Measurements from ENCODE around the gene IRX6.

DNA sequence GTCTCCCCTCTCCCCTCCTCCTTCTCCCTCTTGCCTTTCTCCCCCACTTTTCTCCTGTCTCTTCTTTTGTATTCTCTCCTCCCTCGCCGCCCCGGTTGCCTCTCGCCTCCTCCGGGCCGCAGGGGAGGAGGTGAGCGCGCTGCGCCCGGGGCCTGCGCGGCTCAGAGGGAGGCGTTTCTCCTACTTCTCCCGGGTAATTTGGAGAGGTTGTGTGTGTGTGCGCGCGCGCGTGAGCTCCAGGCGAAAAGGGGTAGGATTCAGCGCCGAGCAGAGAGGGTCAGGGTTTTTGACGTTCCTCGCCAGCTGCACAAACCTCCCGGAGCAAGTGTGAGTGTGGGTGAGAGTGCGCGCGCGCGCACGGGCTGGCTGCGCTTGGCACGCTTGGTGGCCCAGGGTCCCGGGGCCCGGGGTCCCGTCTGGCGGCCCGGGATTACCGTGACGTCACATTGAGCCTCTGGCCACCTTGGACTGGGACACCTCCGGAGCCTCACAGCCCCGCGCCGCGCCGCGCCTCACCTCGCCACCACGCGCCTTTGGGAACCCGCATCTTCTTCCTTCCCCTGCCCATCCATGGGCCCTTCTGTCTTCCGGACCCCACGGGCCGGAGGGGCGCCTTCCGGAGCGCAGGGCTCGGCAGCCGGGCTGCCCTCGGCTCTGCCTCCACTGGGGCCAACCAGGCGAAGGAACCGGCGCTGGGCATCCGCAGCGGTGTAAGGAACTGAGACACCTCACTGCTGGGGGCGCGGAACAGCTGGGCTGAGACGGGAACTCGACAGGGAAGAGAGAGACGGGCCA is 479 bp downstream of the IRX6 start:
- TF ChIP-seq POLR2AphosphoS5 (IDR thresholded peaks at IDR 0.05): no peak
- TF ChIP-seq, protein P1, sequence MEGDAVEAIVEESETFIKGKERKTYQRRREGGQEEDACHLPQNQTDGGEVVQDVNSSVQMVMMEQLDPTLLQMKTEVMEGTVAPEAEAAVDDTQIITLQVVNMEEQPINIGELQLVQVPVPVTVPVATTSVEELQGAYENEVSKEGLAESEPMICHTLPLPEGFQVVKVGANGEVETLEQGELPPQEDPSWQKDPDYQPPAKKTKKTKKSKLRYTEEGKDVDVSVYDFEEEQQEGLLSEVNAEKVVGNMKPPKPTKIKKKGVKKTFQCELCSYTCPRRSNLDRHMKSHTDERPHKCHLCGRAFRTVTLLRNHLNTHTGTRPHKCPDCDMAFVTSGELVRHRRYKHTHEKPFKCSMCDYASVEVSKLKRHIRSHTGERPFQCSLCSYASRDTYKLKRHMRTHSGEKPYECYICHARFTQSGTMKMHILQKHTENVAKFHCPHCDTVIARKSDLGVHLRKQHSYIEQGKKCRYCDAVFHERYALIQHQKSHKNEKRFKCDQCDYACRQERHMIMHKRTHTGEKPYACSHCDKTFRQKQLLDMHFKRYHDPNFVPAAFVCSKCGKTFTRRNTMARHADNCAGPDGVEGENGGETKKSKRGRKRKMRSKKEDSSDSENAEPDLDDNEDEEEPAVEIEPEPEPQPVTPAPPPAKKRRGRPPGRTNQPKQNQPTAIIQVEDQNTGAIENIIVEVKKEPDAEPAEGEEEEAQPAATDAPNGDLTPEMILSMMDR (IDR thresholded peaks at IDR 0.05): no peak
